H9 (cell line): ENCODE measurements around the gene SVIP. TPM values are rescaled to one million over a fixed set of nuclear protein-coding genes. Genes with fewer than 3 reads are reported as not detected.

ENCODE experiments used
- DNase-seq: peaks from one replicate; pipeline ENCODE4 v3.0.0-alpha.2; 2017
- H2AFZ ChIP-seq: one replicate; pipeline ENCODE4 v1.6.1; 2013; ENCODE audit warnings: mild to moderate bottlenecking, low read length, control low read depth, moderate library complexity
- H2AK5ac ChIP-seq: 2 replicates; pipeline ENCODE4 v1.6.1; 2013; ENCODE audit warnings: low read length, control low read depth, mixed read lengths; ENCODE audit not compliant: insufficient read length
- H2BK120ac ChIP-seq: one replicate; pipeline ENCODE4 v1.6.1; 2013; ENCODE audit warnings: low read depth, mild to moderate bottlenecking, low read length, control low read depth, inconsistent platforms; ENCODE audit not compliant: poor library complexity, severe bottlenecking
- H2BK12ac ChIP-seq: 2 replicates; pipeline ENCODE4 v1.6.1; 2013; ENCODE audit warnings: low read length, control low read depth, mixed read lengths, low read depth; ENCODE audit not compliant: insufficient read length
- H2BK15ac ChIP-seq: 2 replicates; pipeline ENCODE4 v1.6.1; 2013; ENCODE audit warnings: low read depth, low read length, control low read depth
- H2BK20ac ChIP-seq: one replicate; pipeline ENCODE4 v1.6.1; 2013; ENCODE audit warnings: low read depth, mild to moderate bottlenecking, low read length, control low read depth, inconsistent platforms; ENCODE audit not compliant: poor library complexity, severe bottlenecking
- H2BK5ac ChIP-seq: 2 replicates; pipeline ENCODE4 v1.6.1; 2013; ENCODE audit warnings: low read length, control low read depth, mixed read lengths; ENCODE audit not compliant: insufficient read length
- H3K14ac ChIP-seq: 2 replicates; pipeline ENCODE4 v1.6.1; 2013; ENCODE audit warnings: low read length, control low read depth; ENCODE audit not compliant: insufficient read depth
- H3K18ac ChIP-seq: 2 replicates; pipeline ENCODE4 v1.6.1; 2013; ENCODE audit warnings: low read depth, mild to moderate bottlenecking, mixed read lengths, low read length, control low read depth; ENCODE audit not compliant: insufficient read length
- H3K23ac ChIP-seq: 2 replicates; pipeline ENCODE4 v1.6.1; 2013; ENCODE audit warnings: low read length, control low read depth, mixed read lengths, low read depth; ENCODE audit not compliant: insufficient read length
- H3K23me2 ChIP-seq: 2 replicates; pipeline ENCODE4 v1.6.1; 2013; ENCODE audit warnings: low read depth, mild to moderate bottlenecking, mixed read lengths, low read length, control low read depth; ENCODE audit not compliant: insufficient read length, poor library complexity, severe bottlenecking
- H3K27ac ChIP-seq: 2 replicates; pipeline ENCODE4 v1.5.1; 2013; ENCODE audit warnings: low read length, control low read depth, mixed read lengths, low read depth; ENCODE audit not compliant: insufficient read length
- H3K27me3 ChIP-seq: 2 replicates; pipeline ENCODE4 v1.6.1; 2013; ENCODE audit warnings: low read length, control low read depth, inconsistent platforms; ENCODE audit not compliant: insufficient read depth
- H3K4ac ChIP-seq: 2 replicates; pipeline ENCODE4 v1.6.1; 2013; ENCODE audit warnings: low read depth, mild to moderate bottlenecking, control low read depth, inconsistent platforms, low read length, moderate library complexity
- H3K4me1 ChIP-seq: 2 replicates; pipeline ENCODE4 v1.6.1; 2013; ENCODE audit warnings: low read length, control low read depth, inconsistent platforms; ENCODE audit not compliant: insufficient read depth
- H3K4me2 ChIP-seq: 2 replicates; pipeline ENCODE4 v1.6.1; 2013; ENCODE audit warnings: low read length, control low read depth, mixed read lengths; ENCODE audit not compliant: insufficient read length, insufficient read depth
- H3K56ac ChIP-seq: 2 replicates; pipeline ENCODE4 v1.6.1; 2013; ENCODE audit warnings: low read depth, mild to moderate bottlenecking, mixed read lengths, low read length, control low read depth; ENCODE audit not compliant: insufficient read length
- H3K79me1 ChIP-seq: 2 replicates; pipeline ENCODE4 v1.6.1; 2013; ENCODE audit warnings: low read depth, mild to moderate bottlenecking, moderate library complexity, low read length, control low read depth, inconsistent platforms; ENCODE audit not compliant: insufficient read depth, poor library complexity, severe bottlenecking
- H3K79me2 ChIP-seq: 2 replicates; pipeline ENCODE4 v1.6.1; 2013; ENCODE audit warnings: low read length, control low read depth, inconsistent platforms; ENCODE audit not compliant: insufficient read depth
- H3K9ac ChIP-seq: 2 replicates; pipeline ENCODE4 v1.6.1; 2013; ENCODE audit warnings: low read length, control low read depth, mixed read lengths; ENCODE audit not compliant: insufficient read length; ENCODE audit errors: extremely low read depth
- H3K9me3 ChIP-seq: one replicate; pipeline ENCODE4 v1.6.1; 2013; ENCODE audit warnings: low read depth, low read length, inconsistent platforms; ENCODE audit not compliant: control insufficient read depth
- H3T11ph ChIP-seq: one replicate; pipeline ENCODE4 v1.6.1; 2013; ENCODE audit warnings: mild to moderate bottlenecking, low read length, control low read depth, inconsistent platforms
- H4K20me1 ChIP-seq: one replicate; pipeline ENCODE4 v1.6.1; 2013; ENCODE audit not compliant: control insufficient read depth, insufficient read length, insufficient read depth
- H4K5ac ChIP-seq: 2 replicates; pipeline ENCODE4 v1.6.1; 2013; ENCODE audit warnings: low read depth, mild to moderate bottlenecking, mixed read lengths, low read length, control low read depth; ENCODE audit not compliant: insufficient read length
- H4K8ac ChIP-seq: replicated peaks from 2 replicates; pipeline ENCODE4 v1.6.1; 2013; ENCODE audit warnings: low read length, control low read depth, mixed read lengths, low read depth; ENCODE audit not compliant: insufficient read length
- H4K91ac ChIP-seq: 2 replicates; pipeline ENCODE4 v1.6.1; 2013; ENCODE audit warnings: low read depth, mild to moderate bottlenecking, moderate library complexity, mixed read lengths, low read length, control low read depth; ENCODE audit not compliant: insufficient read length
- H3K27ac Mint-ChIP-seq, 3 experiments: 2 replicates in 2 of 3; 3 replicates in 1 of 3; pipeline ENCODE4 v1.8.0; 2020 to 2021; ENCODE audit warnings: mixed read lengths in 3 of 3, mild to moderate bottlenecking in 1 of 3, moderate library complexity in 1 of 3
- H3K27me3 Mint-ChIP-seq: 2 replicates; pipeline ENCODE4 v1.8.0; 2021; ENCODE audit warnings: low read depth, mild to moderate bottlenecking, moderate library complexity, mixed read lengths
- H3K36me3 Mint-ChIP-seq, 3 experiments: 2 replicates in 2 of 3; 3 replicates in 1 of 3; pipeline ENCODE4 v1.8.0; 2020 to 2021; ENCODE audit warnings: low read depth in 3 of 3, mixed read lengths in 3 of 3; ENCODE audit not compliant: insufficient read depth in 1 of 3
- H3K4me1 Mint-ChIP-seq, 2 experiments: 2 replicates each; pipeline ENCODE4 v1.8.0; 2020; ENCODE audit warnings: mixed read lengths in 2 of 2
- H3K4me3 Mint-ChIP-seq, 2 experiments: 2 replicates in 1 of 2; 3 replicates in 1 of 2; pipeline ENCODE4 v1.8.0; 2020 to 2021; ENCODE audit warnings: mild to moderate bottlenecking in 2 of 2, mixed read lengths in 2 of 2, moderate library complexity in 1 of 2
- H3K9me3 Mint-ChIP-seq, 2 experiments: 2 replicates in 1 of 2; 3 replicates in 1 of 2; pipeline ENCODE4 v1.8.0; 2020; ENCODE audit warnings: mild to moderate bottlenecking in 2 of 2, mixed read lengths in 2 of 2, moderate library complexity in 1 of 2
- CTCF ChIP-seq: fragments of 200-600 bp; sonication (generic); conservative IDR thresholded peaks from 3 replicates; pipeline ENCODE4 v1.8.0; 2021; ENCODE audit warnings: antibody characterized with exemption, mild to moderate bottlenecking
- total RNA-seq: library from RNA; stranded (reverse); gene quantifications from 2 replicates; pipeline ENCODE4 v1.2.1, GENCODE V29; 2021

SVIP gene
- total RNA-seq, 1 experiment from 2014 or later: 10.4 TPM

- Histone ChIP-seq H3K4me1 (no peaks in the 10 kb centered on the region), H2BK20ac (no peak overlapping the region), H3K4me2 (no peak overlapping the region), H2BK15ac (no peak overlapping the region), H3K14ac (no peak overlapping the region), H2BK5ac (no peak overlapping the region), H3K9me3 (no peaks in the 10 kb centered on the region), H3K79me1 (no peaks in the 10 kb centered on the region), H3T11ph (no peak overlapping the region), H4K20me1 (no peaks in the 10 kb centered on the region), H4K8ac (no peak overlapping the region), H3K79me2 (no peaks in the 10 kb centered on the region), H2BK12ac (no peak overlapping the region), H3K56ac (no peak overlapping the region), H3K4ac (no peak overlapping the region), H4K5ac (no peak overlapping the region), H3K9ac (no peak overlapping the region), H3K23ac (no peak overlapping the region), H3K18ac (no peak overlapping the region), H4K91ac (no peak overlapping the region), H2AK5ac (no peak overlapping the region), H3K23me2 (no peaks in the 10 kb centered on the region), H3K27me3 (no peaks in the 10 kb centered on the region), H3K27ac (no peak overlapping the region), H2BK120ac (no peak overlapping the region), H2AFZ (no peak overlapping the region)
- Mint-ChIP-seq H3K27ac (no peak overlapping the region), H3K4me3 (no peak overlapping the region), H3K4me1 (no peaks in the 10 kb centered on the region), H3K36me3 (no peaks in the 10 kb centered on the region), H3K9me3 (no peaks in the 10 kb centered on the region), H3K27me3 (no peaks in the 10 kb centered on the region)
- no peak for TF ChIP-seq CTCF
- no peak for DNase-seq
Measured at GRCh38 chr11:22878604-22879003, 49.0 kb upstream of the SVIP start.
